Left renal cortex interstitium (tissue), 4 donors: ENCODE measurements around the gene CRABP1. TPM values are rescaled to one million over a fixed set of nuclear protein-coding genes. Genes with fewer than 3 reads are reported as not detected.

Experiments
- DNase-seq, 4 donors: peaks; one replicate each; pipeline ENCODE4 v3.0.0-alpha.2; 2013; ENCODE audit warnings: low read depth in 4 of 4, low spot score in 2 of 4, missing footprints in 1 of 4
- polyA plus RNA-seq, 4 donors: library from polyadenylated mRNA; unstranded; fragments of 120-200 nt; gene quantifications; one replicate each; pipeline ENCODE4 v1.2.1, GENCODE V29; 2013; ENCODE audit not compliant: insufficient read length in 4 of 4

CRABP1 gene
- polyA plus RNA-seq, 4 donors = 49.0 to 73.4 (median 64.6) TPM

- DNase-seq = no peak
Measured at GRCh38 chr15:78343276-78344060, 3.3 kb downstream of the CRABP1 start.

- DNase-seq = no peak
Measured at GRCh38 chr15:78345396-78346125, 5.4 kb downstream of the CRABP1 start.

GRCh38 chr15:78347586-78348543, 7.7 kb downstream of the CRABP1 start:
- no peak for DNase-seq

- no peak for DNase-seq
Measured at GRCh38 chr15:78350058-78350457, 9.9 kb downstream of the CRABP1 start.

- DNase-seq = no peak
Measured at GRCh38 chr15:78351539-78351938, 11.4 kb downstream of the CRABP1 start.

GRCh38 chr15:78353093-78353492, 12.9 kb downstream of the CRABP1 start:
- no peak for DNase-seq

- DNase-seq = no peak
Measured at GRCh38 chr15:78355177-78355576, 15.0 kb downstream of the CRABP1 start.

- DNase-seq = no peak
Measured at GRCh38 chr15:78358102-78358870, 18.1 kb downstream of the CRABP1 start.

- no peak for DNase-seq
Measured at GRCh38 chr15:78359041-78359808, 19.1 kb downstream of the CRABP1 start.

- no peak for DNase-seq
Measured at GRCh38 chr15:78360367-78360801, 20.2 kb downstream of the CRABP1 start.

GRCh38 chr15:78360958-78361718, 21.0 kb downstream of the CRABP1 start:
- no peak for DNase-seq

- DNase-seq = no peak
Measured at GRCh38 chr15:78361771-78362506, 21.8 kb downstream of the CRABP1 start.

GRCh38 chr15:78362716-78363380, 22.7 kb downstream of the CRABP1 start:
- no peak for DNase-seq

GRCh38 chr15:78363381-78363734, 23.2 kb downstream of the CRABP1 start:
- no peak for DNase-seq

GRCh38 chr15:78364233-78364632, 24.1 kb downstream of the CRABP1 start:
- no peak for DNase-seq

- DNase-seq = no peak
Measured at GRCh38 chr15:78365917-78366316, 25.8 kb downstream of the CRABP1 start.

GRCh38 chr15:78366342-78366741, 26.2 kb downstream of the CRABP1 start:
- no peak for DNase-seq
